Stimulated activated CD4-positive, alpha-beta T cell treated with anti-CD3 and anti-CD28 coated beads, TNF-alpha, amount 100 ng/mL, for 48 hours (primary cell): Measurements from ENCODE around the gene CCDC183.
"Not testable (repeated sequence)": the region's sequence is repeated elsewhere in the genome, so short reads cannot be mapped to it uniquely, and the experiment has no call there.

ENCODE experiments used
- DNase-seq, 3 donors: peaks; one replicate each; pipeline ENCODE4 v3.0.0-alpha.2; 2020; ENCODE audit warnings: low read depth in 3 of 3

The CCDC183 gene

DNA sequence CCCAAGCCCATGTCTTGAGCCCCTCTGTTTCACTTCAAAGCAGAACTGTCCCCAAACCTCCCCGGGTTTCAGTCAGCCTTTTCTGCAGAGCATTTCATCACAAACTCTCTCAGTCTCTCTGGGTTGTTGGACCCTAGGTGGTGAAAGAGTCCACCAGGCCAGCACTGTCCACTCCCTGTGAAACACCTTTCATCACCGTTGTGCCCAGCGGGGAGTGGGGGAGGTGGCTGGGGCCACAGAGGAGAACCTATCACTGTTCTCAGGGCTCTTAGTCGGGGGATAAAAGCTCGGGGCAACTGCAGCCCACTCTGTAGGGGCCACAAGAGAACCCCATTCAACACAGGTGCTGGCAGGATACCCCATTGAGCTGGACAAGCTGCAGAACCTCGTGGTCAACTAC lies 6.2 kb downstream of the CCDC183 start:
- DNase-seq, result no peak

DNA sequence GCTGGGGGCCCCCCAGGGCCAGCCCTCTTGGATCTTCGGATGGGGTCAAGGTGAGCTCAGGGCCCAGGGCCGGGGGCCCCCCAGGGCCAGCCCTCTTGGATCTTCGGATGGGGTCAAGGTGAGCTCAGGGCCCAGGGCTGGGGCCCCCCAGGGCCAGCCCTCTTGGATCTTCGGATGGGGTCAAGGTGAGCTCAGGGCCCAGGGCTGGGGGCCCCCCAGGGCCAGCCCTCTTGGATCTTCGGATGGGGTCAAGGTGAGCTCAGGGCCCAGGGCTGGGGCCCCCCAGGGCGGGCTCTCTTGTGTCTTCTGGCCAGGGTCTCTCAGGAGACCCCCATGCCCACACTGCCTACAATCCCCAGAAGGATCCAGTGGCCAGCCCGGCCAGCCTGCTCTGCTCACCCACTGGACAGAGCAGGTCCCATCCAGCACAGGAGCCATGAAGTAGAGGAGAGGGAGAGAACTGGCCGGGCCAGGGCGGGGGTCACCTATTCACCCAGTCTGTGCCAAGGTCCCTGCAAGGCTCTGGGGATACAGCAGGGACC lies 6.9 kb downstream of the CCDC183 start:
- not testable (repeated sequence) for DNase-seq

DNA sequence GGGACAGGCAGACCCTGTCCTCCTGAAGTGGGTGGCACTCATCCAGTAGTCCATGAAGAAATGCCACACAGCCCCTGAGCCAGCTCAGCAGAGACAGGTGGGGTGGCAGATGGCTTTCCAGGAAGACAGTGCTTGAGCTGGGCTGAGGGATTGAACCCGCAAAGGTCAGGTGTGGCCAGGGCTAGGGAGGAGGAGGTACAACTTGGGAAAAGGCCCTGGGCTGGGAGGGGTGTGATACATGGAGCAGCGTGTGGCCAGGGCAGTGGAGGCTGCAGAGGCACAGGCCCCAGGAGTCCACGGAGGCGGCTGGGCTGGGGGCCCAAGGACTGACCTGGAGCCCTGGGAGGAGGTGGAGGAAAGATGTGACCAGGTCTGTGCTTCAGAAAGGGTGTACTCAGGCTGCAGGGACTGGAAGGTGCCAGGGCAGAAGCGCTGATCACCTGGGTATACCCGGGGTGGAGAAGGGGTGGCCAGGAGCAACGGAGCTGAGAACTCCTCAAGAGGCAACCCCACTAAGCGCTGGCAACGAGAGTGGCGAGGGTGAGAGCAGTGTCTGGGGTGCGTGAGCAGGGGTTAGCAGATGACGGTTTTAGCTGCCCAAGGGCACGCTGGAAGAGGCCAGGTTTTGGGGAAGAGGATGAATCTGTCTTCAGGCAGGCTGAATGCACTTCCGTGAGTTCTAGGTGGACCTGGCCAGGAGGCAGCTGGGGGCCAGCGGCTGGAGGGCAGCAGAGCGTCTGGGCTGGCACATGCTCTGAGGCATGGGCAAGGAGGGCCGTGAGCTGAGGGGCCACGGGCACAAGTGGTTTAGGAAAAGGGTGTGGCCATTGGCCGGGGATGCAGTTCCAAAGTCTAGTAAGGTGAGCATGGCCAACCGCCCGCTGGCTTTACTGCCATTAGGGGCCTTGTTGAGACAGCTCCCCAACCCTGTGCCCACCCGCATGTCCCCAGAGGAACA lies 7.7 kb downstream of the CCDC183 start:
- no peak for DNase-seq

DNA sequence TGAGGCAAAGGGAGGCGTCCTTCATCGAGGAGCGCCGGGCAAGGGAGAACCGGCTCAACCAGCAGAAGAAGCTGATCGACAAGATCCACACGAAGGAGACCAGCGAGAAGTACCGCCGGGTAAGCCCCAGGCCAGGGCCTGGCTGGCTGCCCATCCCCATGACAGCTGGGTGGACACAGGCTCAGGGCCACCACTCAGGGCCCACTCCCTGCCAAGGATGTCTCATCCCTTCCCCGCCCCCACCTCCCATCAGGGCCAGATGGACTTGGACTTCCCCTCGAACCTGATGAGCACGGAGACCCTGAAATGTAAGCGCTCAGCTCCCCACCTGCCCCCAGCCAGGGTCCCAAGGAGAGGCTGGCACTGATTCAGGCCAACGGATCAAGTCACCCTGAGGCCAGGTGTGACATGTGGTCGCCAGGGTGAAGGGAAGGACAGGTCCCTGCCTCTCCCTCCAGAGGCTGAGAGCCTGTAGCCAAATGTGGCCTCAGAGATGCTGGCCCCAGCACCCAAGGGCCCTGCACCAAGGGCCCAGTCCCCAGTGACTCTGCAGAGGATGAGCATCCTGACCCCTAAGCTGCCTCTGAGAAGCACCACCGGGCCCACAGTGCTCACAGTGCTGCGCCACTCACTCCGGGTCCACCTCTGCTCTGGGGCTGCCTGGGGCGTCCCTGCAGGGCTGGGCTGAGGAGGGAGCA lies 8.5 kb downstream of the CCDC183 start:
- DNase-seq, result no peak

DNA sequence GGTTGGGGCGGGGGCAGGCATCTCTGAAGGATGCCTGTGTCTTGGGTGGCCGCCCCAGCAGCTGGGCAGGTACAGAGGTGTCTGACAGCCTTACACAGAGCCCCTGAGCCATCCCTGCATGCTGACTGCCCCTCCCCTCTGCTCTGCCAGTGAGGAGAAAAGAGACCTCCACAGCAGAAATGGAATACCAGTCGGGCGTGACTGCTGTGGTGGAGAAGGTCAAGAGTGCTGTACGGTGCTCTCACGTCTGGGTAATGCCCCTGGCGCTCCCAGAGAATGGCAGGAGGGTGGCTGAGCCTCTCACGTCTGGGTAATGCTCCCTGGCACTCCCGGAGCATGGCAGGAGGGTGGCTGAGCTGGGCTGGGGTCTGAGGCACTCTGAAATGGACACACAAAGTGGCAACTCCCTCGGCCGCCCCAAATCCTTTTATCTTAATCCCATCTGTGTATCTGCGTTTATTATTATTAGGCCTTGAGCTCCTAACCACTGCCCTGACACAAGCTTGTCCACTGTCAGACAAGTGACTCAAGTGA lies 9.1 kb downstream of the CCDC183 start:
- DNase-seq, result no peak

DNA sequence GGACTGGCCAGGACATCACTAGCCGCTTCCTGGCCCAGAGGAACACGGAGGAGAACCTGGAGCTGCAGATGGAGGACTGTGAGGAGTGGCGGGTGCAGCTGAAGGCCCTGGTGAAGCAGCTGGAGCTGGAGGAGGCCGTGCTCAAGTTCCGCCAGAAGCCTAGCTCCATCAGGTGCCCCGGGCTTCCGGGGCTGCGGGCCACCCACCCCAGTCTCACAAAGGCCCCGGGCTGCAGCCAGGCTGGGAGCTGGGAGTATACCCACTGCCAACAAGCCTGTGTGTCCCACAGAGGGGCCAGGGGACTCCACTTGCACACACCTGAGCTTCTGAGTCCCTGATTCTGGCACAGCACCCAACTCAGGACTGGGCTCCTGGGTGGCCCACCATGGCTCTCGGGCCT lies 9.9 kb downstream of the CCDC183 start:
- DNase-seq, result no peak

DNA sequence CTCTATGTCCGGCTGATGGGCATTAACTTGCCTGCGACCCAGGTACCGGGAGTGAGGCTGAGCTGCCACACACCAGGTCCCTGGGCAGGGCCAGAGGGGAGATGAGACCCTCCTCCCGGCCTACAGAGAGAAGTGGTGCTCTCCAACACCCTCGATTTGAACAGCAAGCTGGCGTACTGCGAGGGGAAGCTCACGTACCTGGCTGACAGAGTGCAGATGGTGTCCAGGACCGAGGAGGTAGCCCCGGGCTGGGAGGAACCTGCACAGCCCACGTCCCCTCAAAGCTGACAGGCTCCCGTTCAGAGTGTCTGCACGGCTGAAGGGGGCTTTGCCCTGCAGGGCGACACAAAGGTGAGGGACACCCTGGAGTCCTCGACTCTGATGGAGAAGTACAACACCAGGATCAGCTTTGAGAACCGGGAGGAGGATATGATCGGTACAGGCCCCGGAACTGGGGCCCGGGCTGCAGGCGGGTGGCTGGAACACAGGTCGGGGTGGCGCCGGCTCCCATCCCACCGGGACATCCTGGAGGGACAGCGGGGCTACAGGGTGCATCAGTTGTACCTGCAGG lies 10.6 kb downstream of the CCDC183 start:
- DNase-seq, result no peak

DNA sequence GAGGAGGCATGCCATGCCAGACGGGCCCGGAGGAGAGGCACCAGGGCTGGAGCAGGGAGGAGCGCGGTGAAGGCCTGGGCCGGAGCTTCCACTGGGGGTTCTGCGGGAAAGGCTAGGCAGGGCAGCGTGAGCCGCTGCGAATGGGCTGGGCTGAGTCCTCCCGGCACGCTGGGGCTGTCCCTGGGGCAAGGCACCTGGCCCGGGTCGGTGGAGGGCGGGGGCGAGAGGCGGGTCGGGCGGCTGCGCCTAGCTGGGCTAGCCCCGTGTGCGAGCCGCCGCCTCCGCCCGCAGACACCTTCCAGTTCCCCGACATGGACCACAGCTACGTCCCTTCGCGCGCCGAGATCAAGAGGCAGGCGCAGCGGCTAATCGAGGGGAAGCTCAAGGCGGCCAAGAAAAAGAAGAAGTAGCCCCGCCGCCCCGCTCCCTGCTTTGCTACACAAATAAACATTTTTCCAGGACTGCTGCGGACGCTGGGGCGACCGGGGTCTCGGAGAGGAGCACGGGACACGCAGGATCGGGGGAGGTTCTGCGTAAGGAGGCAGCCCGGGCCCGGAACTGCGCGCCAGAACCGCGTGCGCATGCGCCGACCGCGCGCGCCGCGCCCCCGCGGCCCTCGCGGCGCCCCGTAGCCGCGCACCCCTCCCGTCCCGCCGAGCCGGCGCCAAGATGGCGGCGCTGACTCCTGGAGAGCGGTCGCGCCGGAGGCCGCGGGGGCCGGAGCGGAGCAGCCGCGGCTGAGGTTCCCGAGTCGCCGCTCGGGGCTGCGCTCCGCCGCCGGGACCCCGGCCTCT lies 11.3 kb downstream of the CCDC183 start, which contains the start of gene RABL6:
TSS of gene RABL6 (plus strand) at position 668 of the 794 bp plus-strand sequence. CDS start 249 bp downstream, outside the sequence.
- peak; percentile 54 to 66 (median 64) for DNase-seq

DNA sequence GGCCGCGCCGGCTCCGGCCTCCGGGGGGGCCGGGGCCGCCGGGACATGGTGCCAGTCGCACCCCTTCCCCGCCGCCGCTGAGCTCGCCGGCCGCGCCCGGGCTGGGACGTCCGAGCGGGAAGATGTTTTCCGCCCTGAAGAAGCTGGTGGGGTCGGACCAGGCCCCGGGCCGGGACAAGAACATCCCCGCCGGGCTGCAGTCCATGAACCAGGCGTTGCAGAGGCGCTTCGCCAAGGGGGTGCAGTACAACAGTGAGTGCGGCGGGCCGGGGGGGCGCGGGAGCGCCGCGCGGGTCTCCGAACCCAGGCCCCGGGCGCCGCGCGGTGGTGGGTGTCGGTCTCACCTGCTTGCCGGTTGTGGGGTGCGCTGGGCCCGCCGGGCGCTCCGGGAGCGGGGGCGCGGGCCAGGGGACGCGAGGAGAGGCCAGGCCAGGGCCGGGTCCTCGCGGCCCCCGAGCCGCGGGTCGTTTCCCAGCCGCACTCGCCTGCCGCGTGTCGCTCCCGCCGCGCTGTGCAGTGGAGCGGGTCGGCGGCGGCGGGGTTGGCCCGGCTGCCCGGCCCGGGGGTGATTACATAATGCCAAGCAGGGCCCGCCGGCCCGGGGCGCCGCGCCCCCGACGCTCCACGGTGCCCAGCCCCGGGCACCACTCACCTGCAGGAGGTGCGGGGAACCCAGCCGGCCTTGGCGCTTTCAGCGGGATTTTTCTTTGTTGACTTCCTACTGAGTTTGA lies 12.1 kb downstream of the CCDC183 start:
- peak in 1 of 3 donors; percentile 38 for DNase-seq

DNA sequence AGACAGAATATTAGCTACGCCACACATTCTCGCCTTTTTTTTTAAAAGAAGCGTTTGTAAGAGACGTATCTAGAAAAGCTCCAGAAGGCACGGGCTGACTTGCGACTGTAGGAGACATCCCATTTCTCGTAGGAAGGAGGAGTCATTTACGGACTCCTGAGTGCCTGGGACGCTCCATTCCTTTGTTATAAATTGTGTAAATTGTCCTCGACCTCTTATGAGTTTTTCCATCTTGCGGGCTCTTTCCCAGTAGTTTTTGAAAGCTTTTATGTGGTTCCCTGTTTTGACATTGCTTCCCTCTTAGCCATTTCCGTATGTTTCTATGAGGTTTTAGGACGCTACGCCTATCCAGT lies 12.6 kb downstream of the CCDC183 start:
- no peak for DNase-seq

DNA sequence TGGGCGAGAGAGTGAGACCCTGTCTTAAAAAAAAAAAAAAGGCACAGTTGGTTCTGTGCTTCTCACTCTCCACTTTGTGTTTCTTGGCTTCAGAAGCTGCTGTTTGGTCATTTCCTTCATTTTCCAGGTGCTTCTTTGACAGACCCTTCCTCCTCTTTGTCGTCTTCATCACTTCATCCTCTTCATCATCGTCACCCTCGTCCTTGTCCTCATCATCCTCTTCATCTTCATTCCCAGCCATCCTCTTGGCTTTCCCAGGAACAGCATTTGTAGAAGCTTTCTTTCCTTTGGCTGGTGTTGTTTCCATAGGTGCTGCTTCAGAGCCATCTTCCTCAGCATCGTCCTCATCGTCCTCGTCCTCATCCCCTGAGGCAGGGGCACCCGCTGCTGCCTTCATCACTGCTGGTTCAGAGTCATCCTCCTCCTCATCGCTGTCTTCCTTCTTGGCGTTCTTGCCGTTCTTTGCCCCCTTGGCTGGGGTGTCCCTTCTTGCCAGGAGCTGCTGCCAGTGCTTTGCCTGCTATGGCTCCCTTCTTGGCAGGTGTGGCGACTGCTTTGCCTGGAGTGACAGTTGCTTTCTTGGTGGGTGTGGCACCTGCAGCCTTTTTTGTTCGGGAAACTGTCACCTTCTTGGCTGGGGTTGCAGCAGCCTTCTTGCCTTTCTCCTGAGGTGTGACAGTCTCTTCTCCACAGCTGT lies 18.7 kb downstream of the CCDC183 start:
- no peak for DNase-seq

DNA sequence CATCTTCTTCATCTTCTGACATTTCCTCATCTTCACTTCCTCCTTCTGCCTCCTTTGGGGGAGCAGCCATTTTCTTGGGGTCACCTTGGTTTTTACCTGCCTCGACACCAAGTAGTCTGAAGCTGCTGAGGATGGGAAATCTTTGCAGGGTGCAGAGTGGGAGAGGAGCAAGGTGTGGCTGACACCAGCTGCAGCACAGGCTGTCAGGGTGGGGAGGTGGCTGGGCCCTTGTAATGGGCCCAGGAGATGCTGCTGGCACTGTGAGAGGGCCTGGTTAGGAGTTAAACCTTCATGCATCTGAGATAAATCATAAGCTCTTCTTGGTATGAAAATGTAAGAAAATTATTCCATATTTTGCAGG lies 19.3 kb downstream of the CCDC183 start:
- no peak for DNase-seq

DNA sequence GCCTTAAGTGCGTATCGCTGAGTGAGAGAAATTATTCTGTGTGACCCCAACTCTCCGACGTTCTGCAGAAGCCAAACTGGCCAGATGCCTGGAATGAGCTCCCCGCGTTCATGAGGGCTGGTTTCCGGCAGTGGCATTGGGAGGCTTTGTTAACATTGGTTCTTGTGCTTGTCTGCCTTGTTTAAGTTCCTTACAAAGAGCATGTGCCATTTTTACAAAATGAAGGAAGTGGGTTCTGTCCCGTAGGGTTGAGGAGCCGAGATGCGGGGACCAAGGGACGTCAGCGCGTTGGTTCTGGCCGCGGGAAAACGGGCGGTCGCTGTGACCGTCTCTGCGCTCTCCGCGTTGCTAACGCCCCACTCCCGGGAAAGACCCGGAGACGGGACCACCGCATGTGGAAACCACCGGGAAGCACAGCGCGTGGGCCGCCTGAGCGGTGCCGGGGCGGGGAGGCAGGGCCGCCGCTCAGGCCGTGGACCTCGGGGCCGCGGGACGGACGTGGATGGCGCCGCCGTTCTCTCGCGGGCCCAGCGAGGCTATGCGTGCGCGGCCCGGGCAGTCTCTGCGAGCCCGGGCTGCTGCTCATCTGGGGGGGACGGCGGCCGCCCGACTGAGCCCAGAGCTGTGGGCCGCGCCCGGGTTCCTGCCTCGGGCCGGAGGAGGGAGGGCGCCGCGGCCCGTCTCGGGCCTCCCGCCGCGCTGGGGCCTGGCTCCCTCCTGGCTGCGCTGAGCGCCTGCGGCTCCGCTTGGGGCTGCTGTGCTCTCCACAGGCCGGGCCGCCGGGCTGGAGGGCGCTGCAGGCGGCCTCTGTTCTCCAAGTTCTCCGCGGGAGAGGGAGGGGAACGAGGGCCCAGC lies 25.1 kb downstream of the CCDC183 start:
- DNase-seq, result no peak

DNA sequence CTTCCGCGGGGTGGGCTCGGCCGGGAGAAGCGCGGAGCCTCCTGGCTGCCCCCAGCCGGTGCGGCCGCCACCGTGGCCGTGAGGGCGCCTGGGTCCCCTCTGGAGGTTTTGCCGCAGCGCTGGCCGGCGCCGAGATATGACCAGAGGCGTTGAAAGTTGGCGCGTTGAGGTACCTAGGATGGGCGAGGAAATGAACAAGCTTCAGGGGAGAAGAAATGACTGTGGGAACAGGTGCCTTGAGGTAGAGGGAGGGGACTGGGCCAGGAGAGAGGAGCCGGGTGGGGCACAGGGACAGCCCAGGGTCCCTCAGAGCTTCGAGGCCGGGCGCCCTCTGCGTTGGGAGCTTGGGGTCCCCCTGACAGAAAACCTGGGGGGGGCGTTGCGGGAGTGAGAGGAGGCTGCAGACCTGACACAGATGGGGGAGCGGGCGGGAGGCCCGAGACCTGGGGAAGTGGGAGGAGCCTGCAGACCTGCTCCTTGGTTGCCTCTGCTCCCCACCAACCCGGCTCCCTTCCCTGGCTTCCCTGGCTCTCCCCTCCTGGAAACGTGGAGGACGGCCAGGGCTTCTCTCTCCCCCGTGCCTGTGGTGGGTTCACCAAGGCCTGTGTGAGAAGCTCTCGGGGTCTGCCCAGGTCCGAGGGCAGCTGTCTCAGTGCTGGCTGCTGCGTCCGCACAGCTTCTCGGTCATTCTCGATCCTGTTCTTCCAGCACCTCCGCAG lies 25.8 kb downstream of the CCDC183 start:
- DNase-seq, result no peak

DNA sequence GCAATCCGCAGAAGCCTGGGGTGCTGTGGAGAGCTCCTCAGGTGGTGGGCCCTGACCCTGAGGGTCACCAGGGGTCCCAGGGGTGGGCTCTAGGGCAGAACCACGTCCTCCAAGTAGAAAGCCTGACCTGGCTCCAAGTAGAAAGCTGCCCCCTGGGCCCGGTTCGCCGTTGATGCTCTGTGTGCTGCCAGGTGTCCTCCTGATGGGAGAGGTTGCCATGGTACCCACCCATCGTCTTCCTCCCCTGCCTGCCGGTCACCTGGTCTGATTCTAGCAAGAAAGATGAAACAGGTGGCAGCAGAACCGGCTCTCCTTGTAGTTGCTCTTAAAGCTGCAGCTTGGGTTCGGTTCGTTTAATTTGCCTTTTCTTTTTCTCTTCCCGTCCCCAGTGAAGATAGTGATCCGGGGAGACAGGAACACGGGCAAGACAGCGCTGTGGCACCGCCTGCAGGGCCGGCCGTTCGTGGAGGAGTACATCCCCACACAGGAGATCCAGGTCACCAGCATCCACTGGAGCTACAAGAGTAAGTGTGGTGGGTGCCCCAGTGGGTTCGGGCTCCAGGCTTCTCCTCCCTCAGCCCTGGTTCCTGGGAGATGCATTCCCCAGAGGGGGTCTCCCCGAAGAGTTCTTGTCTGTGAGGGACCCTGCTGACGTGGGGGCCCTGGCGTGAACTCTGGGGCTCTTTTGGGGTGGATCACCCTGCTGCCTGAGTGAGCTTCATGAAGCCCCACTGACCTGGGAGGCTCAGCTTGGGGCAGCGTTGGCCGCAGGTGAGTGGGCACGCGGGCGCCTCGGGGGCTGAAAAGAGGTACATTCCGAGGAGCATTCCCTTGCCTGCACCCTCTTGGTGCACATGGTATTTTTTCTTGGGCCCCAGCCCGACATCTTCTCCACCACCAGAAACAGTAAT lies 27.3 kb downstream of the CCDC183 start:
- DNase-seq, result no peak

DNA sequence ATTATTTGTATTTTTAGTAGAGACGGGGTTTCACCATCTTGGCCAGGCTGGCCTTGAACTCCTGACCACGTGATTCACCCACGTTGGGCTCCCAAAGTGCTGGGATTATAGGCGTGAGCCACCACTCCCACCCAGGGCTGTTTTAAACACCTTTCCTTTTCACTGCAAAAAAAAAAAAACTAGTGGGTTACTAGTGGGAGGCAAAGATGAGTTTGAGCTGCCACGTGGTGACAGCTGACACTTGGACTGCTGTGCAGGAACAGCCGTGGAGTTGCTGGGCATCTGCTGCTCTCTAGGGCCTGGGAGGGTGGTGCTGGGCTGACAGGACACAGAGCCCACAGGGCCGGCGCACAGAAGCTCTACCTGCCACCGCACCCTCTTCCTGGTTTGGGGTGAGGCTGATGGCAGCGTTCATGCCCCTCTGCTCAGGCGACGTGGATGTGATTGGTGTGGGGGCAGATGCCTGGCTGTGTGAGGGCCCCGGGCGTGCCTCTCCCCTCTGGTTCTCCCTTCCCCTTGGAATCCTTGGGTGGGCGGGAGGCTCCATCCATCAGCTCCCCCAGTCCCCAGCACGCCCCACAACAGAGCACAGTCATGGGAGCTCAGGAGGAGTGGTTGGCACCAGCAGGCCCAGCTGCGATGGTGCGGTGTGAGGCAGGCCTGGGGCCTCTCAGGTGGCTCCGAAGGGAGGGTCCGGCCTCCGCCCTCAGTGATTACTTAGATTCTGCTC lies 28.5 kb downstream of the CCDC183 start:
- DNase-seq, result no peak
